PC-9 (cell line): Measurements from ENCODE around the gene GPD2. TPM values are rescaled to one million over a fixed set of nuclear protein-coding genes. Genes with fewer than 3 reads are reported as not detected.

Experiments used
- Bru-seq: library from RNA; stranded (reverse); fragments of 400-500 nt; gene quantifications from one replicate; lab custom pipeline; 2021; lab: Mats Ljungman, UMichigan
- BruChase-seq, 2 experiments: library from RNA; stranded (reverse); fragments of 400-500 nt; gene quantifications; one replicate each; lab custom pipeline; 2021; lab: Mats Ljungman, UMichigan
- BruUV-seq: library from RNA; stranded (reverse); fragments of 400-500 nt; replicated peaks from 2 replicates; lab custom pipeline; 2021; lab: Mats Ljungman, UMichigan
- CTCF ChIA-PET: fragments of 300-600 bp; sonication (Branson Sonifier 250); formaldehyde crosslinking; loops from one replicate; lab custom pipeline; 2022; ENCODE audit warnings: antibody characterized with exemption; lab: Charles Lee
- POLR2A ChIA-PET: fragments of 300-600 bp; sonication (Branson Sonifier 250); formaldehyde crosslinking; loops from one replicate; lab custom pipeline; 2022; ENCODE audit warnings: antibody characterized with exemption; ENCODE audit not compliant: unreplicated experiment; lab: Charles Lee
- DNase-seq, 2 experiments: peaks; one replicate each; pipeline versions ENCODE4 v3.0.0 to v3.0.0-alpha.2; 2015 to 2022; ENCODE audit warnings: mixed read lengths in 1 of 2
- H2AFZ ChIP-seq: fragments of 200-600 bp; sonication (generic); 2 replicates; pipeline ENCODE4 v1.8.1; 2017; ENCODE audit warnings: antibody characterized with exemption
- H3F3A ChIP-seq: fragments of 200-600 bp; sonication (generic); 2 replicates; pipeline ENCODE4 v1.8.1; 2017; ENCODE audit warnings: antibody characterized with exemption, mild to moderate bottlenecking, low read depth; ENCODE audit not compliant: insufficient read depth
- H3K27ac ChIP-seq: fragments of 200-600 bp; sonication (generic); 2 replicates; pipeline ENCODE4 v1.6.1; 2016; ENCODE audit warnings: mixed run types
- H3K27me3 ChIP-seq: fragments of 200-600 bp; sonication (generic); 2 replicates; pipeline ENCODE4 v1.6.1; 2016; ENCODE audit warnings: low read depth, mixed run types; ENCODE audit not compliant: insufficient read depth
- H3K36me3 ChIP-seq: fragments of 200-600 bp; sonication (generic); 2 replicates; pipeline ENCODE4 v1.6.1; 2016; ENCODE audit warnings: low read depth, mixed run types
- H3K4me1 ChIP-seq: fragments of 200-600 bp; sonication (generic); replicated peaks from 2 replicates; pipeline ENCODE4 v1.6.1; 2016; ENCODE audit warnings: mixed run types; ENCODE audit not compliant: insufficient read depth
- H3K4me2 ChIP-seq: fragments of 200-600 bp; sonication (generic); 2 replicates; pipeline ENCODE4 v1.6.1; 2017; ENCODE audit warnings: mixed run types
- H3K4me3 ChIP-seq: fragments of 200-600 bp; sonication (generic); 2 replicates; pipeline ENCODE4 v1.6.1; 2016; ENCODE audit warnings: mixed run types
- H3K79me2 ChIP-seq: fragments of 200-600 bp; sonication (generic); 2 replicates; pipeline ENCODE4 v1.6.1; 2017; ENCODE audit warnings: low read depth, mixed run types
- H3K9me2 ChIP-seq: fragments of 200-600 bp; sonication (generic); 2 replicates; pipeline ENCODE4 v1.8.1; 2017; ENCODE audit warnings: mild to moderate bottlenecking; ENCODE audit not compliant: insufficient read depth
- H3K9me3 ChIP-seq: fragments of 200-600 bp; sonication (generic); 2 replicates; pipeline ENCODE4 v1.8.1; 2016; ENCODE audit warnings: low read depth; ENCODE audit not compliant: insufficient read depth
- H4K20me1 ChIP-seq: fragments of 200-600 bp; sonication (generic); 2 replicates; pipeline ENCODE4 v1.8.1; 2017; ENCODE audit not compliant: insufficient read depth
- EZH2 ChIP-seq: fragments of 200-600 bp; sonication (generic); IDR thresholded peaks from 2 replicates; pipeline ENCODE4 v1.8.0; 2017; ENCODE audit warnings: antibody characterized with exemption, low read depth
- intact Hi-C: fragments of 100-400 bp; cut with micrococcal nuclease; formaldehyde crosslinking; loops from one replicate; pipeline ENCODE4 v1.10.0; 2022; ENCODE audit not compliant: unreplicated experiment
- long read RNA-seq: library from polyadenylated mRNA; stranded (forward); transcript quantifications from one replicate; pipeline ENCODE4 v2.0.0, GENCODE V29; 2022
- total RNA-seq: library from RNA; stranded (reverse); gene quantifications from 2 replicates; pipeline ENCODE4 v1.2.3, GENCODE V29; 2021
- TF ChIP-seq, protein P1 (sequence below): fragments of 200-600 bp; sonication (generic); conservative IDR thresholded peaks from 2 replicates; pipeline ENCODE4 v1.6.1; 2017; ENCODE audit warnings: mixed run types, antibody characterized with exemption, mild to moderate bottlenecking, moderate library complexity

The GPD2 gene
- 47.1 and 67.8 TPM in 2 replicates for total RNA-seq
- Bru-seq, nascent RNA, result percentile 79 among the genes with signal in this experiment
- percentile 74 among the genes with signal in this experiment for BruChase-seq, experiment 1, labeled RNA remaining after a 2-hour chase
- percentile 75 among the genes with signal in this experiment for BruChase-seq, experiment 2, labeled RNA remaining after a 6-hour chase
- long read RNA-seq, full-length matches to known transcripts, result 7 of 11 reads
- long read RNA-seq, partial matches to known transcripts, result 2 of 11 reads
- long read RNA-seq, other reads (novel, unspliced or antisense), result 2 of 11 reads

DNA sequence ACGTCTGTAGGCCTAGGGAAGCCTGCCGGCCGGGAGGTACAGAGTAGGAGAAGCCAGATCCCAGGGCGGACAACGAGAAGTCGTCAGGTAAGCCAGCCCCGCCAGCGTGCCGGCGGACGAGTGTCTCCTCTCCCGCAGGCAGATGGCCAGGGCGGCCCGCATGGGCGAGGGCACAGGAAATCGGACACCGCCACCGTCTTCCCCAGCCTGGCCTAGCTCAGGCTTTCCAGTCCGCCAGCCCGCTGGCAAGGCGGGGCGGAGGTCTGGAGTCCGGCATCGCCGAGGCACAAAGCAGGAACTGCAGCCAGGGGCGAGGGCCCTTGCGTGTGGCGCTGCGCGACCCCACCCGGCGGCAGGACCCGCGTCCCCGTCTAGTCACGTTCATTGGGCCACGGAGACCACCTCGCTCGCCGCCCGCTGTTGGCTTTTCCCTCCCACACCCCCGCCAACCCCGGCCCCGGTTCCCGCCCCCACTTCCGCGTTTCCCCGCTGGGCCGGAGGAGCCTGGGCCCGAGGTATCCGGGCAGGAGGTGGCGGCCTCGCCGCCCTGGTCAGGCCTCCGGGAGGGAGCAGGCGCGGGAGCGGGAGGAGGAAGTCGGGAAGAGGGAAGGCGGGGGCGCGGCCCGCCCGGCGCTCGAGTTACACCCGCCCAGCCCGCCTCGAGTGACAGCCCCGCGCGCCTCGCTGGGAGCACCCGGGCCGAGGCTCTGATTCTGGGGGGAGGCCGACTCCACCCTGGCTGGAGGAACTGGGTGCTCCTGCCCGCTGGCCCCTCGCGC, at the start of gene GPD2:
GPD2 (plus strand) TSS at position 662 of the 779 bp plus-strand sequence. CDS start 39,727 bp downstream, outside the sequence.
- intact Hi-C loops, result loop anchor here (1.0 to 2.0 kb wide), 5 partner anchors 31 to 457 kb away; no protein-coding TSS in a partner anchor
- peak within 1 kb of the TSS; percentile 93 for H2AFZ ChIP-seq
- POLR2A ChIA-PET, result interaction anchor here (0.7 kb wide), 2 partner anchors 28 to 468 kb away, joined by 3 read pairs; no protein-coding TSS in a partner anchor

DNA sequence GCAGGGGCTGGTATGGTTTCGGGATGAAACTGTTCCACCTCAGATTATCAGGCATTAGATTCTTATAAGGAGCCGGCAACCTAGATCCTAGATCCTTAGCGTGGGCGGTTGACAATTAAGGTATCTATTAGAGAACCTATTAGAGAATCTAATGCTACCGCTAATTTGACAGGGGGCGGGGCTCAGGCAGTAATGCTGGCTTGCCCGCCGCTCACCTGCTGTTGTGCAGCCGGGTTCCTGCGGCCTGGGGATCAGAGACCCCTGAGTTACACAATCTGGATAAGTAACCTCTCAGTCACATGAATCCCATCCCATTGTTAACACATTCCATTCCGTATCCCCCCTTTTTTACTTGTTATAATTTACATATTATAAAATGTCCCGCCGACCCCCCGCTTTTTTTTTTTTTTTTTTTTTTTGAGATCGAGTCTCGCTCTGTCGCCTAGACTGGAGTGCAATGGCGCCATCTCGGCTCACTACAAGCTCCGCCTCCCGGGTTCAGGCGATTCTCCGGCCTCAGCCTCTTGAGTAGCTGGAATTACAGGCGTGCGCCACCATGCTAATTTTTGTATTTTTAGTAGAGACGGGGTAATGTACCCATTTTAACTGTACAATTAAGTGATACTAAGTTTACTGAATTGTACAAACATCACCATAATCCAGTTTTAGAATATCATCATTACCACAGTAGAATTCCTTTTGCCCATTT, 42.0 kb upstream of the GPD2 start:
- Histone ChIP-seq H2AFZ (no peak overlapping the region), H3K27ac (no peak overlapping the region), H3K4me3 (no peak overlapping the region), H4K20me1 (no peaks in the 10 kb centered on the region), H3K4me1 (peaks cover 13% of the 10 kb centered on the region), H3K79me2 (no peaks in the 10 kb centered on the region), H3F3A (peaks cover 11% of the 10 kb centered on the region), H3K4me2 (no peak overlapping the region), H3K9me2 (no peaks in the 10 kb centered on the region), H3K9me3 (no peaks in the 10 kb centered on the region), H3K27me3 (no peaks in the 10 kb centered on the region), H3K36me3 (no peaks in the 10 kb centered on the region)
- intact Hi-C loops, result no loop called here
- ChIA-PET CTCF (no interaction called here), POLR2A (no interaction called here)
- no peak for TF ChIP-seq EZH2
- TF ChIP-seq, protein P1, sequence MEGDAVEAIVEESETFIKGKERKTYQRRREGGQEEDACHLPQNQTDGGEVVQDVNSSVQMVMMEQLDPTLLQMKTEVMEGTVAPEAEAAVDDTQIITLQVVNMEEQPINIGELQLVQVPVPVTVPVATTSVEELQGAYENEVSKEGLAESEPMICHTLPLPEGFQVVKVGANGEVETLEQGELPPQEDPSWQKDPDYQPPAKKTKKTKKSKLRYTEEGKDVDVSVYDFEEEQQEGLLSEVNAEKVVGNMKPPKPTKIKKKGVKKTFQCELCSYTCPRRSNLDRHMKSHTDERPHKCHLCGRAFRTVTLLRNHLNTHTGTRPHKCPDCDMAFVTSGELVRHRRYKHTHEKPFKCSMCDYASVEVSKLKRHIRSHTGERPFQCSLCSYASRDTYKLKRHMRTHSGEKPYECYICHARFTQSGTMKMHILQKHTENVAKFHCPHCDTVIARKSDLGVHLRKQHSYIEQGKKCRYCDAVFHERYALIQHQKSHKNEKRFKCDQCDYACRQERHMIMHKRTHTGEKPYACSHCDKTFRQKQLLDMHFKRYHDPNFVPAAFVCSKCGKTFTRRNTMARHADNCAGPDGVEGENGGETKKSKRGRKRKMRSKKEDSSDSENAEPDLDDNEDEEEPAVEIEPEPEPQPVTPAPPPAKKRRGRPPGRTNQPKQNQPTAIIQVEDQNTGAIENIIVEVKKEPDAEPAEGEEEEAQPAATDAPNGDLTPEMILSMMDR, result no peak
- BruUV-seq, result no TSS peak
- DNase-seq, result no peak

More for the DNA sequence above, at the start of gene GPD2:
- H3K27ac ChIP-seq, result peak within 1 kb of the TSS; percentile 95
- no peaks in the 10 kb centered on the region for H3K9me2 ChIP-seq
- no TSS peak for BruUV-seq
- no peaks in the 10 kb centered on the region for H3K27me3 ChIP-seq
- CTCF ChIA-PET, result no interaction called here
- H3K9me3 ChIP-seq, result no peaks in the 10 kb centered on the region
- no peak for TF ChIP-seq EZH2
- TF ChIP-seq, protein P1, result no peak
- H3K36me3 ChIP-seq, result no peaks in the 10 kb centered on the region
- H3F3A ChIP-seq, result peaks cover 22% of the 10 kb centered on the region
- DNase-seq, result peak; percentile 74 to 88
- no peaks in the 10 kb centered on the region for H4K20me1 ChIP-seq
- H3K79me2 ChIP-seq, result peaks cover 29% of the 10 kb centered on the region
- H3K4me2 ChIP-seq, result peak within 1 kb of the TSS; percentile 93
- H3K4me1 ChIP-seq, result peaks cover 55% of the 10 kb centered on the region
- peak within 1 kb of the TSS; percentile 65 for H3K4me3 ChIP-seq

DNA sequence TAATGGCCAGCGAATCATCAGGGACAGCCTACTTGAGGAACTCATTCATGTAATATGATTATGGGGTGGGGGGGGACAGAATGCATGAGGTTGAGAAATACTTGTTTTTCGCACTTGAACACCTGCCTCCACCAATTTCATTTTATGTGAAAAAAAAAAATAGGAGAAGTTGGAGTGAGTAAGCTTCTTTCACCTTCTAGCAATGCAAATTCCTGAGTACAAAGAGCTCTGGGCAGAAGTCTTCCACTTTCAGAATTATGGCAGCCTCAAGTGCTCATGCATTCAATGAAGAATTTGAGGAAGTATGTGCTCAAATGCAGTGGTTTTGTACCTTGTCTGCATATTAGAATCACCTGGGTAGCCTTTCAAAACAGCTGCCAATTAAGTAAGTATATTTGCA, 40.1 kb upstream of the GPD2 start:
- intact Hi-C loops, result loop anchor here (1.0 kb wide), 1 partner anchor 39 kb away; no protein-coding TSS in a partner anchor
- no peaks in the 10 kb centered on the region for H3K36me3 ChIP-seq
- no peaks in the 10 kb centered on the region for H3K9me2 ChIP-seq
- TF ChIP-seq EZH2, result no peak
- TF ChIP-seq, protein P1, result no peak
- no peak overlapping the region for H3K4me3 ChIP-seq
- peak in 1 of 2 experiments; percentile 54 for DNase-seq
- H3K4me2 ChIP-seq, result no peak overlapping the region
- H3K79me2 ChIP-seq, result no peaks in the 10 kb centered on the region
- POLR2A ChIA-PET, result no interaction called here
- H2AFZ ChIP-seq, result no peak overlapping the region
- no peak overlapping the region for H3K27ac ChIP-seq
- H3K4me1 ChIP-seq, result peaks cover 13% of the 10 kb centered on the region
- H4K20me1 ChIP-seq, result no peaks in the 10 kb centered on the region
- peaks cover 29% of the 10 kb centered on the region for H3F3A ChIP-seq
- H3K27me3 ChIP-seq, result no peaks in the 10 kb centered on the region
- no peaks in the 10 kb centered on the region for H3K9me3 ChIP-seq
- CTCF ChIA-PET, result interaction anchor here (0.6 kb wide), 1 partner anchor 61 kb away, joined by 9 read pairs; no protein-coding TSS in a partner anchor
- no TSS peak for BruUV-seq
